ENCODE data around the gene RFNG.
A peak's percentile ranks its signal among the peaks of the same experiment; 100 is the strongest.

Gene RFNG

DNA sequence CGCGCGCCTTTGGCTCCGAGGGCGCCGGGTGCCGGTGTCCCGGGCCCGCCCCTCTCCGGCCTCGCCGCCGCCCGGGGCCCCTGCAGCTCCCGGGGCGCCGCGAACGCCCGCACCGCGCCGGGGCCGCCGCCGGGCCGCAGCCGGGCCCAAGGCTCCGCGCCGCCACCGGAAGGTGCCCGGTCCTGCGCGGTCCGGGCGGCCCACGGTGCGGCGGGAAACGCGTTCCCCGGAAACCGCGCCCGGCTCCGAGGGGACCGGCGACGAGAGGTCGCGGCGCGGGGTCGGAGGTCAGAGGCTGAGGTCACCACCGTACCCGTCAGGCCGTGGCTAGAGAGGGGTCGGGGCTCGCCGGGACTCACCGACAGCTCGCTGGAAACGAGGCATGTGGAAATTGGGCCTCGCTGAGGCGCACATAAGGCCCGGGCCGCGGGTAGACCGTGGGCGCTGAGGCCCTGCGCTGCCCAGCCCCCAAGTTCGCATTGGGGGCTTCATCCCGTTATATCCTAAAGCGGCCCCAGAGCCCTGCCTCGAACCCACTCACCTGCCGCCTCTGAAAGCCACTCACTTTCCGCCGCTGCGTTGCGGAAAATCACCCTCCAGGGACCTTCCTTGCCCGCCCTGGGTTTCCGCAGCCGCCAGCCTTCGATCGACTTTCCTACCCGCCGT lies 14.2 kb upstream of the RFNG start, which contains the start of gene DUS1L:
TSS of gene DUS1L (minus strand) at position 167 of the 666 bp plus-strand sequence. CDS start 745 bp downstream, outside the sequence.
- peak; percentile 97 for DNase-seq (ENCODE audit: low spot score)
- TF ChIP-seq, protein P1, sequence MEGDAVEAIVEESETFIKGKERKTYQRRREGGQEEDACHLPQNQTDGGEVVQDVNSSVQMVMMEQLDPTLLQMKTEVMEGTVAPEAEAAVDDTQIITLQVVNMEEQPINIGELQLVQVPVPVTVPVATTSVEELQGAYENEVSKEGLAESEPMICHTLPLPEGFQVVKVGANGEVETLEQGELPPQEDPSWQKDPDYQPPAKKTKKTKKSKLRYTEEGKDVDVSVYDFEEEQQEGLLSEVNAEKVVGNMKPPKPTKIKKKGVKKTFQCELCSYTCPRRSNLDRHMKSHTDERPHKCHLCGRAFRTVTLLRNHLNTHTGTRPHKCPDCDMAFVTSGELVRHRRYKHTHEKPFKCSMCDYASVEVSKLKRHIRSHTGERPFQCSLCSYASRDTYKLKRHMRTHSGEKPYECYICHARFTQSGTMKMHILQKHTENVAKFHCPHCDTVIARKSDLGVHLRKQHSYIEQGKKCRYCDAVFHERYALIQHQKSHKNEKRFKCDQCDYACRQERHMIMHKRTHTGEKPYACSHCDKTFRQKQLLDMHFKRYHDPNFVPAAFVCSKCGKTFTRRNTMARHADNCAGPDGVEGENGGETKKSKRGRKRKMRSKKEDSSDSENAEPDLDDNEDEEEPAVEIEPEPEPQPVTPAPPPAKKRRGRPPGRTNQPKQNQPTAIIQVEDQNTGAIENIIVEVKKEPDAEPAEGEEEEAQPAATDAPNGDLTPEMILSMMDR (IDR thresholded peaks at IDR 0.05; ENCODE audit: extremely low read depth, missing control alignments), result no peak

DNA sequence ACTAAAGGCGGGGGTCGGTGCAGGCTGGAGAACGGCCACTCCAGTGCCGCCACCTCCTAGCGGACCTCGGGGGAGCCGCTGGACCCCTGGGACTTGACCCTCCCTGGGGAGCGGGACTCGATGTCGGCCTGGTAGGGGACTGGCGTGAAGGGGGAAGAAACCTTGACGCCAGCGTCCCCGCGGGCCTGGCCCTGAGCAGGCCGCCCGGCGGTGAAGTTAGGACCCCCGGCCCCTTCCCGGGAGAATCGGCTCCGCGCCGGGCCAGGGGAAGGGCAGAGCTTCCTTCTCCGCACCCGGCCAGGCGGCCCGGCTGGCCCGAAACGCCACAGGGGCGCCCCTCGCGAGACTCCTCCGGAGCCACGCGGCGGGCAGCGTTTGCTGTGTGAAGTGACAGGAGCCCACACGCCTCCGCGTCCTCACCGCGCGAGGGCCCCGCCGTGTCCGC lies 13.6 kb upstream of the RFNG start:
- TF ChIP-seq, protein P1 (IDR thresholded peaks at IDR 0.05; ENCODE audit: extremely low read depth, missing control alignments), result no peak
- no peak for DNase-seq (ENCODE audit: low spot score)

DNA sequence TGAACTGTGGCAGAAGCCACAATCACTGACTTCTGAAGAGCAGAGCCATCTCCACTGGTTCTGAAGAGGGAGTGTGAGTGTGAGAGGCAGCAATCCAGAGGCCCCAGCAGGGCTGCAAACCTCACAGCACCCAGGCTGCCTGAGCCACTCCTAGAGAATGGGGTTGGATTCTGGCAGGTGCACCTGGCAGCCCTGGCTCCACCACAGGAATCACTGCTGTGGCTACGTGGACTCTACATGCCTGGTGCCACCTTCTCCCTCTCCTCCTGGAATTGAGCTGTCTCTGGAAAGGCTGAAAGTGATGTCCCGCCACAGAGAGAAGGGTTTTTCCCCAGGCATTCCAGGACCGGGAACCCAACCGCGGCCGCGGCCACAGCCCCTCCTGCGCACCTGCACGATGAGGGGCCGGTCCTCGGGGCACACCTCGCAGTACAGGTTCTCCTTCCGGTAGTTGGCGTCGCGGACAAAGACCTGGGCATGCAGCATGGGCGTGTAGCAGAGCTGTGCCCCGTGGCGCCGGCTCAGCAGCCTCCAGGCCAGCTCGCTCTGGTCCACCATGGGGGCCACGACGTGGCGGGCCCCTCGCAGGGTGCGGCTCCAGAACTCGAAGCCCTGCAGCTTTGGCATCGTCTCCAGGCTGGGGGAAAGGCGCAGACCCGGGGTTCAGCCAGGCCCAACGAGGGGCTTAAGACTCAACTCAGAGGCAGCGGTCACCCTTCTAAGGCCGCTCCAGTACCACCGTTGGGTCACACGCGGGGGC lies 13.0 kb upstream of the RFNG start:
- no peak for DNase-seq (ENCODE audit: low spot score)
- TF ChIP-seq, protein P1 (IDR thresholded peaks at IDR 0.05; ENCODE audit: extremely low read depth, missing control alignments), result no peak

DNA sequence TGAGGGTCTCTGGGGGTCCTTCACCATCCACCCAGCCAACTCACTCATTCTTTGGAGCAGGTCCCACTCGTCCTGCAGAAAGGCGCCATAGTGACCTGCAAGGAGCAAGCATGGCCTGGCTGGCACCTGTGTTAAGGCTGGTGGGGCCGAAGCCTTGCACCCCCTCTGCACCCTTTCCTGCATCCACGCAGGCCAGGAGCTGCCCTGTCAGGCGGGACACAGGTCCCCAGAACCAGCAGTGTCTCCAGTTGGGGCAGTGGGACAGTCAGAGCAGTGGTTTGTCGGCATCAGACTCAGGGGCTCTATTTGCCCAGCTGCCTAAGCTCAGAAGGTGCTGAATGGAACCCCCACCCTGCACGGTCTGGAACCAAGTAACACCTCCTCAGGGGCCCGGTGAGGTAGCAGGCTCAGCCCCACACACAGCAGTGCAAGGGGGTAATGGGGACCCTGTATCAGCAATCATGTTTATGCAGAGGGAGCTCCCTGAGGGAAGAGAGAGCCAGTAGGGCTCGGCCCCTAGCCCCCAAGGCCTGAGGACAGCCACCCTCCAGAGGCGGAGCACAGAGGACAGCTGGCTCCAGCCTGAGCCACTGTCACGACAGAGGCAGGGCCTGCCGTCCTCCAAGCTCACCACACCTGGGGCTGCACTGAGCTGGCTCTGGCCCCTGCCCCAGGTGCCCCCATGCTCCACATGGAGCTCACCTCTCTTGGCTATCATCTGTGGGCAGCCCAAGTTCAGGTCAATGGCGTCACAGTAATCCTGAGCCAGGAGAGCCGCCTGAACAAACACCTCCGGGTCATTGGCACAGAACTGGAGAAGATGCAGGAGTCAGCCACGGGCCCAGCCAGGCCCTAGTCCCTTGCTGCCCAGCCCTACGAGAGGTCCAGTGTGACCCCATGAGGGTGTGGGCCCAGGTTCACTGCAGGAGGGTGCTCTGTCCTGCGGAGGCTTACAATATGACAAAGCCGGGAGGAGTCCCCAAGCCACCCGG lies 12.1 kb upstream of the RFNG start:
- TF ChIP-seq, protein P1 (IDR thresholded peaks at IDR 0.05; ENCODE audit: extremely low read depth, missing control alignments), result no peak
- DNase-seq (ENCODE audit: low spot score), result no peak

DNA sequence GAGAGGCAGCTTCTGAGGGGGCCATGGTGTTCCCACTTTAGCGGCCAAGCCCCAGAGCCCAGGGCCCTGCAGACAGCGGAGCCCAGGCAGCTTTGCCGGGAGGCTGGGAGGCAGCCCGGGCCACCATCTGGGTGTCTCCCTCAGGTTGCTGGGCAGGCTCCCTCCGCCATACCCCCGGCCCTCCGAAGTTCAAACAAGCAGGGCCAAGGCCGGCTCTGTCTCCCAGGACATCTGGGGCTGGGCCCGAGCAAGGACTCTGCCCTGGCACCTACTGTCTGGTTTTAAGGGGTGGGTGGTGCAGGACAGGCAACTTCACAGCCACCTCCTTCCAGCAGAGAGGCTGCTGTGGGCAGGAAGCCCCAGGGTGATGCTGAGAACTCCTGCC lies 11.4 kb upstream of the RFNG start:
- TF ChIP-seq, protein P1 (IDR thresholded peaks at IDR 0.05; ENCODE audit: extremely low read depth, missing control alignments), result no peak

GRCh38 chr17:82062076-82062983 lies 10.7 kb upstream of the RFNG start:
- TF ChIP-seq, protein P1 (IDR thresholded peaks at IDR 0.05; ENCODE audit: extremely low read depth, missing control alignments), result no peak
- no peak for DNase-seq (ENCODE audit: low spot score)

More for the DNA sequence above, 11.4 kb upstream of the RFNG start:
- no peak for DNase-seq (ENCODE audit: low spot score)

All from GM20000 (cell line).